C4-2B (cell line): ENCODE measurements around the gene C1orf174.

Source experiments
- H3K27ac ChIP-seq: fragments of 450-650 bp; 2 replicates; pipeline ENCODE4 v1.5.1; 2017
- CTCF ChIP-seq: fragments of 450-650 bp; conservative IDR thresholded peaks from 2 replicates; pipeline ENCODE4 v1.5.1; 2017; ENCODE audit warnings: mild to moderate bottlenecking
- ZFX ChIP-seq: fragments of 450-650 bp; IDR thresholded peaks from 2 replicates; pipeline ENCODE4 v1.6.1; 2017

The C1orf174 gene

GRCh38 chr1:3900150-3900968 lies at the start of gene C1orf174:
TSS of gene C1orf174 (minus strand) at chr1:3900272. CDS start at chr1:3900186, 86 bp downstream.
- H3K27ac ChIP-seq = peak within 1 kb of the TSS; percentile 95
- TF ChIP-seq ZFX = peak; percentile 69; the same call in 1 of the 2 replicates
- no peak for TF ChIP-seq CTCF

GRCh38 chr1:3948344-3948743 lies 48.3 kb upstream of the C1orf174 start:
- H3K27ac ChIP-seq = no peak overlapping the region
- no peak for TF ChIP-seq ZFX
- TF ChIP-seq CTCF = no peak

- TF ChIP-seq CTCF (no peak), ZFX (no peak)
- no peak overlapping the region for H3K27ac ChIP-seq
Observed at GRCh38 chr1:3945916-3946840, 46.1 kb upstream of the C1orf174 start.

GRCh38 chr1:3945222-3945621 lies 45.1 kb upstream of the C1orf174 start:
- no peak for TF ChIP-seq ZFX
- no peak for TF ChIP-seq CTCF
- H3K27ac ChIP-seq = no peak overlapping the region

GRCh38 chr1:3944578-3945125 lies 44.6 kb upstream of the C1orf174 start:
- H3K27ac ChIP-seq = no peak overlapping the region
- TF ChIP-seq ZFX (no peak), CTCF (no peak)

- no peak for TF ChIP-seq CTCF
- no peak for TF ChIP-seq ZFX
- no peak overlapping the region for H3K27ac ChIP-seq
Observed at GRCh38 chr1:3943806-3944577, 43.9 kb upstream of the C1orf174 start.
